ENCODE measurements around the gene ACOX2. TPM values are rescaled to one million over a fixed set of nuclear protein-coding genes. Genes with fewer than 3 reads are reported as not detected.

Gene ACOX2
- total RNA-seq, 1 donor: 28.6 TPM

- no peaks in the 10 kb centered on the region for H4K20me1 ChIP-seq (ENCODE audit: insufficient read depth, low read length)
- H3K9me3 ChIP-seq (ENCODE audit: low read depth, low read length): no peaks in the 10 kb centered on the region
- no peak within 1 kb of the TSS for H3K4me3 ChIP-seq (ENCODE audit: insufficient read depth, low read length)
- peak within 1 kb of the TSS; percentile 56 for H2AFZ ChIP-seq (ENCODE audit: low read length)
- peak; percentile 77 for DNase-seq (ENCODE audit: insufficient read length, low spot score, missing footprints)
- peaks cover 8% of the 10 kb centered on the region for H3K27me3 ChIP-seq (ENCODE audit: insufficient read depth, low read length)
- H3K4me2 ChIP-seq (ENCODE audit: insufficient read depth, low read length): peak within 1 kb of the TSS; percentile 7
- peaks cover 6% of the 10 kb centered on the region for H3K4me1 ChIP-seq (ENCODE audit: insufficient read depth, low read length)
- no peak within 1 kb of the TSS for H3K27ac ChIP-seq (ENCODE audit: low read depth, low read length)
- peak; percentile 26 for TF ChIP-seq CTCF (IDR thresholded peaks at IDR 0.05; ENCODE audit: extremely low read depth, low read depth, low read length)
- no peaks in the 10 kb centered on the region for H3K36me3 ChIP-seq (ENCODE audit: insufficient read depth, low read length)
- no peaks in the 10 kb centered on the region for H3K79me2 ChIP-seq (ENCODE audit: insufficient read depth, low read length)
Observed at GRCh38 chr3:58577269-58577821, 40.4 kb upstream of the ACOX2 start, which contains the start of gene FAM107A. FAM107A (minus strand) TSS chr3:58577391; CDS start chr3:58569860, 7,531 bp downstream.

GRCh38 chr3:58576716-58577115 lies 39.7 kb upstream of the ACOX2 start:
- peaks cover 6% of the 10 kb centered on the region for H3K4me1 ChIP-seq (ENCODE audit: insufficient read depth, low read length)
- H3K36me3 ChIP-seq (ENCODE audit: insufficient read depth, low read length): no peaks in the 10 kb centered on the region
- no peak overlapping the region for H3K27ac ChIP-seq (ENCODE audit: low read depth, low read length)
- no peaks in the 10 kb centered on the region for H4K20me1 ChIP-seq (ENCODE audit: insufficient read depth, low read length)
- H3K27me3 ChIP-seq (ENCODE audit: insufficient read depth, low read length): peaks cover 8% of the 10 kb centered on the region
- H3K4me2 ChIP-seq (ENCODE audit: insufficient read depth, low read length): no peak overlapping the region
- no peaks in the 10 kb centered on the region for H3K9me3 ChIP-seq (ENCODE audit: low read depth, low read length)
- H3K4me3 ChIP-seq (ENCODE audit: insufficient read depth, low read length): no peak overlapping the region
- no peak for DNase-seq (ENCODE audit: insufficient read length, low spot score, missing footprints)
- H2AFZ ChIP-seq (ENCODE audit: low read length): no peak overlapping the region
- H3K79me2 ChIP-seq (ENCODE audit: insufficient read depth, low read length): no peaks in the 10 kb centered on the region
- no peak for TF ChIP-seq CTCF (IDR thresholded peaks at IDR 0.05; ENCODE audit: extremely low read depth, low read depth, low read length)

- H3K27ac ChIP-seq (ENCODE audit: low read depth, low read length): no peak overlapping the region
- DNase-seq (ENCODE audit: insufficient read length, low spot score, missing footprints): no peak
- peaks cover 8% of the 10 kb centered on the region for H3K27me3 ChIP-seq (ENCODE audit: insufficient read depth, low read length)
- H3K36me3 ChIP-seq (ENCODE audit: insufficient read depth, low read length): no peaks in the 10 kb centered on the region
- H3K79me2 ChIP-seq (ENCODE audit: insufficient read depth, low read length): no peaks in the 10 kb centered on the region
- H3K4me1 ChIP-seq (ENCODE audit: insufficient read depth, low read length): peaks cover 6% of the 10 kb centered on the region
- H3K4me3 ChIP-seq (ENCODE audit: insufficient read depth, low read length): no peak overlapping the region
- no peak overlapping the region for H3K4me2 ChIP-seq (ENCODE audit: insufficient read depth, low read length)
- no peak overlapping the region for H2AFZ ChIP-seq (ENCODE audit: low read length)
- TF ChIP-seq CTCF (IDR thresholded peaks at IDR 0.05; ENCODE audit: extremely low read depth, low read depth, low read length): no peak
- H3K9me3 ChIP-seq (ENCODE audit: low read depth, low read length): no peaks in the 10 kb centered on the region
- no peaks in the 10 kb centered on the region for H4K20me1 ChIP-seq (ENCODE audit: insufficient read depth, low read length)
Observed at GRCh38 chr3:58575971-58576652, 39.1 kb upstream of the ACOX2 start.

GRCh38 chr3:58574682-58575081 lies 37.7 kb upstream of the ACOX2 start:
- Histone ChIP-seq H3K4me1 (ENCODE audit: insufficient read depth, low read length) (peaks cover 6% of the 10 kb centered on the region), H3K9me3 (ENCODE audit: low read depth, low read length) (no peaks in the 10 kb centered on the region), H3K4me2 (ENCODE audit: insufficient read depth, low read length) (no peak overlapping the region), H4K20me1 (ENCODE audit: insufficient read depth, low read length) (no peaks in the 10 kb centered on the region), H3K4me3 (ENCODE audit: insufficient read depth, low read length) (no peak overlapping the region), H3K27ac (ENCODE audit: low read depth, low read length) (no peak overlapping the region), H3K27me3 (ENCODE audit: insufficient read depth, low read length) (peaks cover 8% of the 10 kb centered on the region), H3K79me2 (ENCODE audit: insufficient read depth, low read length) (no peaks in the 10 kb centered on the region), H3K36me3 (ENCODE audit: insufficient read depth, low read length) (no peaks in the 10 kb centered on the region), H2AFZ (ENCODE audit: low read length) (no peak overlapping the region)
- no peak for DNase-seq (ENCODE audit: insufficient read length, low spot score, missing footprints)
- TF ChIP-seq CTCF (IDR thresholded peaks at IDR 0.05; ENCODE audit: extremely low read depth, low read depth, low read length): no peak
